Measurements from ENCODE around the gene ZBTB20. TPM values are rescaled to one million over a fixed set of nuclear protein-coding genes. Genes with fewer than 3 reads are reported as not detected.

Gene ZBTB20
- total RNA-seq, 4 donors from 2014 or later: 46.1 to 102 (median 81.9) TPM

DNA sequence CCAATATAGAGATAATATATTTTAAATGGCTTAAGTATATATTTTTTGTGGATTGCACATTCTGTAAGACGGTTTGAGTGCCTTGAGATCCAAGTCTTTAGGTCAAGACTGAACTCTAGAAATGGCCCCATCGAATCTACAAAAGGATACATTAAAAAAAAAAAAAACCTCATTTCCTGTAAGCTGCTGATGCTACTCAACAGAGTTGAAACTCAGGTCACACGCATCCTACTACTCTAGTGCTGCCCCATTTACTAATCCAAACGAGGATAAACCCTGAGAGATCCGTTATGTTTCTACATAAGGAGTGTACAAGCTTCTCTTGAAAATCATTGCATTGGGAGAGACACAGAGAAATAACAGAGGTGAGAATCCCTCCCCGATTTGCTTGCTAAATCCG is 666.0 kb downstream of the ZBTB20 start:
- ATAC-seq (ENCODE audit: low FRiP score) (no peak), DNase-seq (ENCODE audit: low spot score) (no peak)
- TF ChIP-seq CTCF (IDR thresholded peaks at IDR 0.05): no peak

GRCh38 chr3:114480442-114480841 is 666.6 kb downstream of the ZBTB20 start:
- TF ChIP-seq CTCF (IDR thresholded peaks at IDR 0.05): no peak
- peak; percentile 48 for ATAC-seq (ENCODE audit: low FRiP score)

DNA sequence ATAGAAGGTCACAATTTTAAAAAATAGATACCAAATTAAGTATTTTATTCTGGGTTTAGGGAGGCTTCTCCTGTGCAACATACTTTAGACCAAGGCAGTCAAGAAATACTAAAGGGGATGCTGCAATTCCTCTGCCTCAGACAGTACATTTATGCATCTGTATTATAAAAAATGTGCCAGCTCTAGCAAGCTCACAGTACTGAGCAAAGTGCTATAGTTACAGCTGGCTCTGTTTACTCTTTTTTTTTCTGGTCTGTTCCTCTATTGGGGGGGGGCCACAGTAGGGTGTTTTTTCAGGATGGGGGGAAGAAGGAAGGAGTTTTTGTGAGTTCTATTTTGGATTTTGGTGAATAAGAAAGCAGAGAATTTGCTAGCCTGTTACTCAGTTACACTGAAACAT is 668.3 kb downstream of the ZBTB20 start:
- TF ChIP-seq CTCF (IDR thresholded peaks at IDR 0.05): no peak
- ATAC-seq (ENCODE audit: low FRiP score): no peak

More at GRCh38 chr3:114480442-114480841, 666.6 kb downstream of the ZBTB20 start:
- DNase-seq (ENCODE audit: low spot score): no peak

DNA sequence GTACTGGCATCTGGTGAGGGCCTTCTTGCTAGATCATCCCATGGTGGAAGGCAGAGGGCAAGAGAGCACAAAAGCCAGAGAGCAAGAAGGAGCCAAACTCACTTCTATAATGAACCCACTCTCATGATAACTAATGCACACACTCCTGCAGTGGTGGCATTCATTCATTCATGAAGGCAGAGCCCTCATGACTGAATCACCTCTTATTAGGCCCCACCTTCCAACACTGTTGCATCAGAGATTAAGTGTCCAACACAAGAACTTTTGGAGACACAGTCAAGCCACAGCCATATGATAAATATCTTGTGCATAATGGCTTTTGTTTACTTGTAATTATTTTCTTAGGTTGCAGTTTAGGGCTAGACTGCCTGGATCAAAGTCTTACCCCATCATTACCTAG is 670.6 kb downstream of the ZBTB20 start:
- TF ChIP-seq CTCF (IDR thresholded peaks at IDR 0.05): no peak
- DNase-seq (ENCODE audit: low spot score): no peak
- no peak for ATAC-seq (ENCODE audit: low FRiP score)

More for the DNA sequence above, 668.3 kb downstream of the ZBTB20 start:
- no peak for DNase-seq (ENCODE audit: low spot score)

DNA sequence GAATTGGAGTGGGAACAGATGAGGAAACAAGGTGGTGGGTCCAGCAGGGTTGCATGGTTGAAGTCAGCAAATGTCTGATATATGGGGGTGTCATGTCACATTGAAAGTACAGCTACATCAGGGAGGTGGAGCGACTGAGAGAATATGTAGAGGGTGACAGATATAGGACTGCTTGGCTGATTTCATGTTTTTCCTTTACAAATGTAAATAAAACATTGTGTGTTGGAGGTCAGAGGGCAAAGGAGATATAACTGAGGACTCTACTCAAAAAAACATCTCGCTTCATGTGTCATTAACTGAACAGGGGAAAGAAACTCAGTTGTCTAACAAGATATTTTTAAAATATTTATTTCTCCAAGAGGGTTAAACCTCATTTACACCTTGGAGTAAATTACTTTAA is 675.6 kb downstream of the ZBTB20 start:
- no peak for TF ChIP-seq CTCF (IDR thresholded peaks at IDR 0.05)
- ATAC-seq (ENCODE audit: low FRiP score) (no peak), DNase-seq (ENCODE audit: low spot score) (no peak)

DNA sequence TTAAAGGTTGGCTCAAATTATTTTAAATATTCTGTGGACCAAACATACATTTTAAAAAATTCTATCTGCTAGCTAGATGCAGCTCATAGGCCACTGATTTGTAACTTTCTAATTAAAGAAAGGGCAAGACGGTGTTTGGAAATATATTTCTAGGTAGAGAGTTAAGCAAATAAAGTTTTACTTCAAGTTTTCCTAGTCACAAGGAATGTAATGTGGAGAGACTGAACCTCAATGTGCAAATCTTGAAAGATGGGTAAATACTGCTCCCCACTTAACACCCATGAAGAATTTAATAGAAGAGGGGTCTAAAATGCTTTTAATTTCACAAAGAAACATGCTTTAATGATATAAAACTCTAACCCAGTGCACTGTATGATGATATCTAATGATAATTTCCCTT is 678.0 kb downstream of the ZBTB20 start:
- DNase-seq (ENCODE audit: low spot score) (no peak), ATAC-seq (ENCODE audit: low FRiP score) (no peak)
- TF ChIP-seq CTCF (IDR thresholded peaks at IDR 0.05): no peak

- no peak for ATAC-seq (ENCODE audit: low FRiP score)
- no peak for DNase-seq (ENCODE audit: low spot score)
- no peak for TF ChIP-seq CTCF (IDR thresholded peaks at IDR 0.05)
Measured at GRCh38 chr3:114466816-114467215, 680.3 kb downstream of the ZBTB20 start.

Data from omental fat pad (tissue), 4 donors.